HEK293 (cell line): ENCODE measurements around the gene HMMR.

Source experiments
- ZNF146 ChIP-seq: fragments of 450-650 bp; formaldehyde crosslinking; IDR thresholded peaks from 2 replicates; pipeline ENCODE4 v1.5.1; 2016; ENCODE audit warnings: missing biosample characterization, missing genetic modification characterization
- TF ChIP-seq, protein P1 (sequence below): fragments of 450-650 bp; formaldehyde crosslinking; IDR thresholded peaks from 2 replicates; pipeline ENCODE4 v1.5.1; 2016; ENCODE audit warnings: missing biosample characterization, missing genetic modification characterization

GRCh38 chr5:163506095-163506457 is 45.6 kb downstream of the HMMR start:
- TF ChIP-seq ZNF146, result no peak
- TF ChIP-seq, protein P1, sequence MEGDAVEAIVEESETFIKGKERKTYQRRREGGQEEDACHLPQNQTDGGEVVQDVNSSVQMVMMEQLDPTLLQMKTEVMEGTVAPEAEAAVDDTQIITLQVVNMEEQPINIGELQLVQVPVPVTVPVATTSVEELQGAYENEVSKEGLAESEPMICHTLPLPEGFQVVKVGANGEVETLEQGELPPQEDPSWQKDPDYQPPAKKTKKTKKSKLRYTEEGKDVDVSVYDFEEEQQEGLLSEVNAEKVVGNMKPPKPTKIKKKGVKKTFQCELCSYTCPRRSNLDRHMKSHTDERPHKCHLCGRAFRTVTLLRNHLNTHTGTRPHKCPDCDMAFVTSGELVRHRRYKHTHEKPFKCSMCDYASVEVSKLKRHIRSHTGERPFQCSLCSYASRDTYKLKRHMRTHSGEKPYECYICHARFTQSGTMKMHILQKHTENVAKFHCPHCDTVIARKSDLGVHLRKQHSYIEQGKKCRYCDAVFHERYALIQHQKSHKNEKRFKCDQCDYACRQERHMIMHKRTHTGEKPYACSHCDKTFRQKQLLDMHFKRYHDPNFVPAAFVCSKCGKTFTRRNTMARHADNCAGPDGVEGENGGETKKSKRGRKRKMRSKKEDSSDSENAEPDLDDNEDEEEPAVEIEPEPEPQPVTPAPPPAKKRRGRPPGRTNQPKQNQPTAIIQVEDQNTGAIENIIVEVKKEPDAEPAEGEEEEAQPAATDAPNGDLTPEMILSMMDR (tag by site-specific recombination), result no peak
